Left forelimb (tissue), 1 donor: Measurements from ENCODE around the gene METTL27.
"Not testable (repeated sequence)": the region's sequence is repeated elsewhere in the genome, so short reads cannot be mapped to it uniquely, and the experiment has no call there.

ENCODE experiments used
- DNase-seq: peaks from one replicate; pipeline ENCODE4 v3.0.0-alpha.2; 2018; ENCODE audit warnings: low spot score

Gene METTL27

GRCh38 chr7:73838642-73839041 lies 3.7 kb downstream of the METTL27 start:
- DNase-seq: no peak

DNA sequence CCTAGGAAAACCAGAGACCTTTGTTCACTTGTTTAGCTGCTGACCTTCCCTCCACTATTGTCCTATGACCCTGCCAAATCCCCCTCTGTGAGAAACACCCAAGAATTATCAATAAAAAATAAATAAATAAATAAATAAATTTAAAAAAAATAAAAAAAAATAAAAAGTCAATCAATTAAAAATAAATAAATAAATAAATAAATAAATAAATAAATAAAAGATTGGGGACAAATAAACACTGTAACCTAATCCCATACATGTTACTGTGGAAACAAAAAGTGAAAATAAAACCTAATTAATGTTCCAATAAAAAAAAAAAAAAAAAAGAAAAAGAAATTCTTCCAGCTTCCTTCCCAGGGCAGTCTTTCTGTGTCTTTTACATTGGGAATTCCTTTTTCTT lies 5.1 kb downstream of the METTL27 start:
- not testable (repeated sequence) for DNase-seq

- DNase-seq: no peak
Observed at GRCh38 chr7:73834626-73835191, 7.6 kb downstream of the METTL27 start.

DNA sequence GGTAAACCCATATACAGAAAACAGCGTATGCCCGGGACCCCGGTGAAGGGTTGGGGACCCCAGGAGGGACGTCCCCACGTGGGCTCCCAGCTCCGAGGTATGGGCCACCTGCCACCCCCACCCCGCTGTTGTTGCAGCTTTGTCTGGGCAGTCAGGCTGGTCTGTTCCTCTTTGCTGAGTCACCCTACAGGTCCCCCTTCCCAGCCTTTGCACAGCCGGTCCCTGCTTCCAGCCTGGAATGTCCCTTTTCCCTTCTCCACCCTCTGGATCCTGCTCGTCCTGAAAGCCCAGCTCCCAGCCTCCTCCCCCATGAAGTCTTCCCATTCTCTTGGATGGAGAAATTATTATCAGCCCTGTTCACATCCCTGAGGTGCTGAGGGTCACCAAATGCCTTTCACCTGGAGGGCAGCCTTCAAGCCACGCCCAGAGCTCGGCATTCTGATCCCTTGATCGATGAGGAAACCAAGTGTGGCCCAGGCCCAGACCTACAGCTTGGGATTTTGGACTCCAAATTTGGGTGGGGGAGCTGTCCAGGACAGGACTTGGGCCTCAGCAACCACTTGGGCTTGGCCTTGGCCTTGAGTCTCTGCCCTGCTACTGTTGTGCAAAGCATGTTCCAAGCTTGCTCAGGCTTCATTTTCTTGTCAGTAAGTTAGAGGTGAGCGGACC lies 8.9 kb downstream of the METTL27 start:
- no peak for DNase-seq

GRCh38 chr7:73832806-73833205 lies 9.5 kb downstream of the METTL27 start:
- no peak for DNase-seq

GRCh38 chr7:73831834-73832651 lies 10.3 kb downstream of the METTL27 start:
- DNase-seq: no peak

GRCh38 chr7:73831584-73831833 lies 10.8 kb downstream of the METTL27 start:
- no peak for DNase-seq

GRCh38 chr7:73830681-73831583 lies 11.4 kb downstream of the METTL27 start, which contains the start of gene CLDN4:
TSS of gene CLDN4 (plus strand) at chr7:73830996. CDS start at chr7:73831202, 206 bp downstream.
- no peak for DNase-seq

DNA sequence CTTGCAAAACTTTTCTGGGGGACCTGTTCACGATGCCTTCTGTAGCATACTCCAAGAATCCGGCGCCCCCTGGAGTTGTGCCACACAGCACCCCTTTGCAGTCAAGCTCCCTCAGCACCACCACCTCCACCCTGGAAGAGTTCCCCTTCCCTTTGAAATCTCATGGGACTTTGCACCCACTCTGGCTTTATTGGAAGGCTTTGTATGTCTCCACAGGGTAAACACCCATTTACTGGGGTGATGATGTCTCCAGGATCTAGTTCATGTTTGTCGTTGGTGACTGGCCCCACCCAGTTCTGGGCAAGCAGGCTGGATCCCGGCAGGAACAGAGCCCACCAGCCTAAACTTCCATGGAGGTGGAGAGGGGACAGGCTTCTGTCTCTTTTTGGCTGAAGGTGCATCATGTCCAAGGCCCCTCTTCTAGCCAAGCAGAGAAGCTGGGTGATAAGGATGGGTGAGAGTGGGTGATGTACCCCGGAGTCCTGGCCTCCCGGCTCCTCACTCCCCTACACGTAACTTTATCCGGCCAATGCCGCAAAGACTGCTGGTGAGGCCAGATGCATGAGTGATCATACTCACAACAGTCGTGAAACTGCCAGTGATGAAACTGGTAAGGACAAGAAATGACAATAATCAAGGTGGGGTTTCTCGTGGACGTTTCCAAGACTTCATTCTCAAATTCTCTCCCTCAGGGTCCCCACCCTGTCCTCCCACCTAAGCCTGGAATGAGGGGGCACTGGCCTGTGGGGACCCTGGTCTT lies 12.2 kb downstream of the METTL27 start:
- no peak for DNase-seq

DNA sequence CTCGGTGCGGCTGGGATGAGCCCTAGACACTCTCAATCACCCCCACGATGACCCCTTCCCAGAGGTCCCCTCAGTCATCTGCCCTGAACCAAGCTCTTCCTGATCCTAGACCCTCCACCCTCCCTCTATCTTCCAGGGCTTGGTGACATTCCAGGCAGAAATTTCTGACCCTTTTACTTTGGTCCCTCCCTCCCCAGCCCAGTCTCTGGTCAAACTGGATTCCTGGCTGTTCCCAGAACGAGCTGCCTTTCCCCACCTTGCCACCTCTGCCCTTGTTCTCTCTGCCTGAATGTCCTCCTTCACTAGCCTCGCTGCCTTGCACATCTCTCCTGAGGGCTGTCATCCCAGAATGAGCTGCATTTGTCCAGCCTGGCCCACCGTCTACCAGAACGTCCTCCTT lies 12.8 kb downstream of the METTL27 start:
- no peak for DNase-seq

GRCh38 chr7:73828972-73829371 lies 13.3 kb downstream of the METTL27 start:
- DNase-seq: no peak

- no peak for DNase-seq
Observed at GRCh38 chr7:73828107-73828803, 14.1 kb downstream of the METTL27 start.

DNA sequence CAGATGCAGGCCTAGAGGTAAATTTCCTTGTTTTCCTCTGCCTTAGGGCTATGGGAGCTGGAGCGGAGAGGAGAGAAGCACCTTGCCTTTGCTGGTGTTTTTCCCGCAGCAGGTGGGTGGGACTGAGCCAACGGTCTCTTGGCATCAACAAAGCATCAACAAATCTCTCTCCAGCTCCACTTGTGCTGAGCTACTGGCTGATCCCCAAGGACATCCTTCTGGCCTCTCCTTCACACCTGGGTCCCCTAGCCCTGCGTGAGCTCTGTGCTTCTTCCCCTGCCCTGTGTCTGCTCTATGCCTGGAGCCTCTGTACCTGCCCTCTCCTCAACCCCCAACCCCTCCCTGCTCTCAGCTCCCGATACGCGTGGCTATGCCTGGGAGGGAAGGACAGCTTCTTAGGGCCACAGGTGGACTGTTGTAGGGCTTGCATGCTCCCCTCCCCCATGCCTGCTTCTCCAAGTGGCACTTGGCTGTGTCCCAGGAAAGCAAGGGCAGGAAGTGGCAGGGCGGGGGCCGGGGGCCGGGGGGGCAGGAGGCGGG lies 14.7 kb downstream of the METTL27 start:
- no peak for DNase-seq

GRCh38 chr7:73824986-73825385 lies 17.3 kb downstream of the METTL27 start:
- DNase-seq: no peak

DNA sequence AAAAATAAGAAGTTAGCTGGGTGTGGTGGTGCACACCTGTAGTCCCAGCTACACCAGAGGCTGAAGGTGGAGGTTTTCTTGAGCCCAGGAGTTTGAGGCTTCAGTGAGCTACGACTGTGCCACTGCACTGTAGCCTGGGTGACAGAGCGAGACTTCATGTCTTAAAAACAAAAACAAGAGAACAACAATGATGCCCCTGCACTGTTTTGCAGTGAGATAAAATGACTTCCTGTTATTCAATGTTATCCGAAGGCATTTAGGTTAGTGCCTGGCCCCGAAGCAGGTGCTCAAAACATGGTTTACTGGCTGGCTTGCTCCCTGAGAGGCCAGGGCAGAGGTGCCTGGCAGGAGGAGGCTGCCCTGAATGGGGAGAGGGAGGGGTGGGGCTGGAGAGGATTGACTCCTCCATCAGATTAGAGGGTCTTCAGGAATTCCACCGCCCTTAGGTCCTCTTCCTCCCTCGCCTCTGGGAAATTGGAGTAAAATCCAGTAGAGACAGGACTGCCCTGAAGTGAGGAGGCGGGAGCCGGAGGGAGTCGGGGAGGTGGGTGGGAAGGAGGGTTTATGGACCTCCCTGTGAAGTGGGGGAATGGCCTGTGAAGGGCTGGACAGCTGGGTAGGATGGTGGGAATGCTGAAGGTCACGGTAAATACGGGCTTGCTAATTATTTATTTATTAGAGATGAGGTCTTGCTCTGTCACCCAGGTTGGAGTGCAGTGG lies 18.3 kb downstream of the METTL27 start:
- DNase-seq: no peak

GRCh38 chr7:73823257-73823656 lies 19.1 kb downstream of the METTL27 start:
- no peak for DNase-seq

DNA sequence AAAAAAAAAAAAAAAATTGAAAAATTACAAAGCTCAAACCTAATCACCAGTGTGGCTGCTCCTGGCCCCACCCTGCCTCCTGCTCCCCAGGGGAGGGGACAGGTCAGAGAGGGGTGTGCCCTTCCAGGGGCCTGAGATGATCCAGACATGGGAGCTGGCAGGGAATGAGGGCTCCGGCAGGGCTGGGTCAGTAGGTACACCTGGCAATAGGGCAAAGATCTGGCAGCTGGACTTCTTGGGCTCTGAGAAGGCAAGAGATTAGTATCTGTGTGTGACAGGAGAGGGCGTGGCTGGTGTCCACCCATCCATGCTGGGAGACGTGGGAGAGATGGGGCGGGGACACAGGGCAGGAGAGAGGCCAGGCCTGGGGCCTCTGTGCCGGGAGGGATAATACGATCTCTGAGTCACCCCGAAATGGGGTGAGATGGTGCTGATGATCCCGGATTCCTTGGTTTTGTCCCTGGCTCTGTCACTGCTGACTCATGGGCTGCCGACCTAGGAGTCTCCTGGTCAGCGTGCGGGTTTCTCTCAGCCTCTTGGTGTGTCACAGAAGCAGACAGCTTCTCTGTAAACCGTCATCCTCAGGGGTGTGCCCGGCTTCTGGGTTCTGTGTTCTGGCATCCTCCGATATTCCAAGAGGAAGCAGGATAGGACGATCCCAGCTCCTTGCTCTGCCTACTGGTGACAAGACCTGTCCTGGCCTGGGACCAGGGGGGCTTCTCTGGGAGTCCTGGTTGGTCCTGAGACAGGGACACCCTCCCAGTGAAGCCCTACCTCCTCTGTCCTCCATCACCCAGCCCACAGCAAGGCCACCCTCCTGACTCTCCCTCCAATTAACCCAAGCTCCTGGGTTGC lies 19.8 kb downstream of the METTL27 start:
- no peak for DNase-seq

- DNase-seq: not testable (repeated sequence)
Observed at GRCh38 chr7:73821597-73822285, 20.6 kb downstream of the METTL27 start.
